Activated naive CD4-positive, alpha-beta T cell (primary cell): Measurements from ENCODE around the gene CCDC149.

Experiments used
- DNase-seq, 4 experiments: peaks; one replicate each; lab custom pipeline; 2025; lab: John Stamatoyannopoulos, UW

The CCDC149 gene

DNA sequence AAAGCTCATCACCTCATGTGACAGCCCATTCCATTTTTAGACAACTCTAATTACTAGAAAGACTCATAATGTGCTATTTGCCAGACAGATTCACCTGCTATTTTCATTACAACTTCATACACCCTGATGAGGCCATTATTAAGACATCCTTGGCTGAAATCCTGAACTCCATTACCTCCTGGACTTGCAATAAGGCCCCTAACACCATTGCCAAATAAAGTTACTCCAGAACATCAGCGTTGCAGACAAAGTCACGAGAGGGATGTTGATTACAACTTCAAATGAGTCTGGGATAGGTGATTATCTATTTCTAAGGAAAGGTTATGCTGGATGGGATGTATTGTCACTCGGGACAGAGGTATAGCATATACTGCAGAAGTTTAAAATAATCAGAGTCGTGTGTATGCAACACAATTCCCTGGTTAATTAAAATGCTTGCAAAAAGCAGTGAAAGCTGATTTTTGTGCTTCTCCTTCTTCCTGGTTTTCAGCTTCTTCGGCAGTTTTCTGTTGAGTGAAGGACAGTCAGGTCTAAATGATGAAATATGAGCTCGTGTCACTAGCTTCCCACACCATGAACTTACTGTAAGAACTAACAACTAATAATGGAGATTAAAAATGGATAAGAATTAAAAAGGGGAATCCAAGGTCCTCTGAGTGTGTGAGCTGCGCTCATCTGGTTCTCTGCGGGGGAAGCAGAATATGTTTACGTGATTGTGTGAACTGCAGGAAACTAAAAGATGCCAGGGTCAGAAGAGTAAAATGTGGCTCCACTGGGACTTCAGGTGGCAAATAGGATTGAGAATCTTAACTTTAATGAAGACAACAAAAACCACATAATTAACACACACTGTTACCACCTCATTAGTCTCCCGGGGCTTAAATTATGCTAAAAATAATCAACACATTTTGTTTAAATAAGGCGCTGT is 135.0 kb downstream of the CCDC149 start:
- no peak for DNase-seq

DNA sequence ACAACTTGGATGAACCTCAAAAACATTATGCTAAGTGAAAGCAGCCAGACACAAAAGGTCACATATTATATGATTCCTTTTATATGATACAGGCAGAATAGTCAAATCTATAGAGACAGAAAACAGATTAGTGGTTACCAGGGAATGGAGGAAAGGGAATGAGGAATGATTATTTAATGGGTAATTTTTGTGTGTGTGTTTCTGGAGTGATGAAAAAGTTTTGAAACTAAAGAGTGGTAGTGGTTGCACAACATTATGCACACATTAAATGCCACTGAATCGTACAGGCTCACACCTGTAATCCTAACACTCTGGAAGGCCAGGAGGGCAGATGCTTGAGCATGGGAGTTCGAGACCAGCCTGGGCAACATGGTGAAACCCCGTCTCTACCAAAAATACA is 137.1 kb downstream of the CCDC149 start:
- no peak for DNase-seq

DNA sequence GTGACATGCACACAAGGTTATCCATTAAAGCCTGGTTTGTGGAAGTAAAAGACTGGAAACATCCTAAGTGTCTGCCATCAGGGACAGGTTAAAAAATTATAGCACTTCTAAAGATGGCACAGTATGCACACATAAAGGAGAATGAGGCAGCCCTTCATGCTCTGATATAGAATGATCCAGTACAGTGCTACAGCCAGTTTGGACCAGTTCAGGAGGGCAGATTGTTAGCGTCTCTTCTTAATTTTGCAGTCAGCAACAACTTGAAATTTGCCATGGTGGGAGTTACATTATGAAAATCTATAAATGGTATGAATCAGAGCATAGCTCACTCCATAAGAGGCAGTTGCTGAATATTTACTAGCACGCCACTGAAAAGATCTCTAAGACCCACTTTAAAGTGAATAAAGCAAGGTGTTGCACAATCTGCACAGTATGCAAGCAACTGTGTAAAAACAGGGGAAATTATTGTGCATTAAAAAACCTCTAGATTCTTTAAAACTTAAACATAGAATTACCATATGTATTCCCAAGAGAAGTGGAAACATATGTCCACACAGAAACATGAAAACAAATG is 137.7 kb downstream of the CCDC149 start:
- no peak for DNase-seq

DNA sequence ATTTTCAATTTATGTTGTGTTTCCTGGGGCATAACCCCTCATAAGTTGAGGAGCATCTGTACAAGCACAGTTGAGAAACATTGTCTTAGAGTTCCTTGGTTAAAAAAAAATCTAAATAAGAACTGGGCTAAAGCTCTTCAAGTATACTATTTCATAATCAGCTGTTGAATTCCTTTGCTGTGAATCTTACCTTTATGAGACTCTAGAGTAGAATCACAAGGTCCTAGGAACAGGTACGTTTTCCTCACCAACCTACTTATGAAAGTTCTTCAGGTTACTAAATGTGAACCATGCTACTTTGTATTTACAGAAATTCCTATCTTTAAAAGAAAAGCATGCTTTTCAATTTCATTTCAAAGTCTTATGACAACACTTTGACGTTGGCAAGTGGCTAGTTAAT is 138.4 kb downstream of the CCDC149 start:
- DNase-seq: no peak

DNA sequence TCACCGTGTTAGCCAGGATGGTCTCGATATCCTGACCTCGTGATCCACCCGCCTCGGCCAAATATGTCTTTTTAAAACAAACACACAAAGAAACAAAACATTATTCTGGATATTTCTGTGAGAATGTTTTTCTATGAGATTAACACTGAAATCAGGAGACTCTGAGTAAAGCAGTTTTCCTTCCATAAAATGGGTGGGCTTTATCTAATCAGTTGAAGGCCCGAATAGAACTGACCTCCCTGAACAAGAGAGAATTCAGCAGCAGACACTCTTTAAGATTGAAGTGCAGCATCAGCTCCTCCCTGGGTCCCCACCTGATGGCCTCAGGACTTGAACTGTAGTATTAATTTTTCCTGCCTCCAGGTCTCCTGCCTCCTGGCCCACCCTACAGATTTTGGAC is 139.9 kb downstream of the CCDC149 start:
- DNase-seq: no peak

DNA sequence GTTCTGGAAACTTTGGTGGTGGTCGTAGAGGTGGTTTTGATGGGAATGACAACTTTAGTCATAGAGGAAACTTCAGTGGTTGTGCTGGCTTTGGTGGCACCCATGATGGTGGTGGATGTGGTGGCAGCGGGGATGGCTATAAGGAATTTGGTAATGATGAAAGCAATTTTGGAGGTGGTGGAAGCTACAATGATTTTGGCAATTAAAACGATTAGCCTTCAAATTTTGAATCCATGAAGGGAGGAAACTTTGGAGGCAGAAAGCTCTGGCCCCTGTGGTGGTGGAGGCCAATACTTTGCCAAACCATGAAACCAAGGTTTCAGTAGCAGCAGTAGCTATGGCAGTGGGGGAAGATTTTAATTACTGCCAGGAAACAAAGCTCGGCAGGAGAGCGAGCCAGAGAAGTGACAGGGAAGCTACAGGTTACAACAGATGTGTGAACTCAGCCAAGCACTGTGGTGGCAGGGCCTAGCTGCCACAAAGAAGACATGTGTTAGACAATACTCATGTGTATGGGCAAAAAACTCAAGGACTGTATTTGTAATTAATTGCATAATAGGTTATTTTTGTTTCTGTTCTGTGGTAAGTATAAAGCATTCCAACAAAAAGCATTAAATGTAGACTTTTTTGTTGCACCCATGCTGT is 140.7 kb downstream of the CCDC149 start:
- no peak for DNase-seq

DNA sequence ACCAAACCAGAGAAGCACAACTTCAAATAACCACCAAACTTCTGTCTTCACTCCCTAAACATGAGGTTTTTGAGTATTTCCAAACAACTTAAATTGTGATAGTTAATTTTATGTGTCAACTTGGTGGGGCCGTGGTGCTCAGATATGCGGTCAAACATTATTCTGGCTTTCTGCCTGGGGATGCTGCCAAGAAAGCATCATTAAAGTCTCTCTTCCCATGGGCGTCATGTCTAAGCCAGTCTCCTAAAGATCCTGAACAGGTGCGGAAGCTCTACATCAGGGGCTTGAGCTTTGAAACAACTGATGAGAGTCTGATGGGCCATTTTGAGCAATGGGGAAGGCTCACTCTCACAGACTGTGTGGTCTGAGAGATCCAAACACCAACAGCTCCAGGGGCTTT is 141.6 kb downstream of the CCDC149 start:
- no peak for DNase-seq

DNA sequence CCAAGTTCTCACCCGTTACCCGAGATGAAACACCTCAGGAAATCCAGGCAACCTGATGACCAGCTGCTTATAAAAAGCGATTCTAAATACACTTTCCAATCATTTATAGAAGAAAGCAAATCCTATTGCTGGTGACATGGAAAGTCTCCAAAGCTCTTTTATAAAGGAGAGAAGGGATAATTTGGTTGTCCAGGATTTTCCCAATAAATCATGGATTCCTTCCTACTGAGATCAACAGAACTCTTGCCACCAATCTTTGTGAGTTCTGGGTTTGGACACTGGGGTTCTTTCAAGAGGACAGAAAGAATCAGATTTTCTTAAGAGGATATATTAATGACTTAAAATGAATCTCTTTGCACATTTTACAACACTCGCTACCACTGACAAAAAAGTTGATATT is 142.2 kb downstream of the CCDC149 start:
- DNase-seq: no peak

DNA sequence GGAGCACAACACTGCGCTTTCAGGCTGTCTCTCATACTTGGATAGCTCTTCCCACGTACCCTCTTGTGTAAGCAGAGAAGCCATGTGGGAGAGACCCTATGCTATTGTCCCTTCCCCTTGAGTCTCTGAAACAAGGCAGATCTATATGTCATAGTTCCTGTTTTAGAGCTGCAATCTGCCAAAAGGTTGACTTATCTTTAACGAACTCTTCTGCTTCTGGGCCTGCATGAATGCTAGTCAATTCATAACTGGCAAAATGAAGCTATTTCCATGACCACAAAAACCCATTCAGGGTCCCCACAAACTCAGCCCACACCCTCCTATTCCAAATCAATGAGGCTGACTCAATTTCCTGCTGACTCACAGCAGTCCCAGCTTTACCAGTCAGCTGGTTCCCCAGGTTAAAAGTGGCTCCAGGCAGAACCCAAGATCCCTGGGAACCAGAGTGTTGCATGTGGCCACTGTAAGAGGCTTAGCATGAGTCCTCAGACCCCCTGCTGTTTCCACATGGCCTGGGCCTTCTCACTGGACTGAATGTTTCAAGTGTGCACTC is 142.7 kb downstream of the CCDC149 start:
- no peak for DNase-seq

DNA sequence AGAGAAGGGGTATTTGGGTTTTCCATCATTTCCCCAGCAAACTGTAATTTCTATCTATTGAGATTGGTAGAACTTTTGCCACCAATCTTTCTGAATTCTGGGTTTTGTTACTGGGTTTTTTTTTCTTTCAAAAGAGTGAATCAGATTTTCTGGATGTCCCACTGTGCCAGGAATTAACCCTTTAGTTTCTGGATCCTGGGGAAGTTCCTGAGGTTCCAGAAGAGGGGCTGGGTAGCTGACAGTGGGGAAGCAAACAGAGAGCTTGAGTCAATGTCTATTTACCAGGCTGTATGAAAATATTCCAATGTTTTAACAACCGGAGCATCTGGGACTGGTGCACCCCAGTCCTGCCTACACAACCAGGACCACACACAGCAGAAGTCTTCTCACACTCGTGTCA is 143.3 kb downstream of the CCDC149 start:
- DNase-seq: no peak

DNA sequence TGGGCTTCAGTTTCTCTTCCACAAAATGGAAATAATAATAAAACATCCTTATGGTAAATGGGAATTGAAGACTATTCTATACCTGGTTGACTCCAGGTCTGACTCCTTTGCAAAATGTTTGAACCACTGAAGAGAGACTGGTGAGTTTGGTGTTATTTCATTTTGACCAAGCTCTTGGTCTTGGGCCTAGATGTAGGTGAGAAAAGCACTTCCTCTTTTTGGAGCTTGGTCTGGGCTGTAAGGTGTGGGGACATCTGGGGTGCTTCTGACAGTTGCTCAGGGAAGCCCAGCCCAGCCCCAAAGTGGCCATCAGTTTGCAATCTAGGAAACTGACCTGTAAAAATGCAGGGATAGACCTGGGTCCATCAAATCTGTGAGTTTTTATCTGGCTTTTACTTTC is 144.2 kb downstream of the CCDC149 start:
- DNase-seq: no peak

DNA sequence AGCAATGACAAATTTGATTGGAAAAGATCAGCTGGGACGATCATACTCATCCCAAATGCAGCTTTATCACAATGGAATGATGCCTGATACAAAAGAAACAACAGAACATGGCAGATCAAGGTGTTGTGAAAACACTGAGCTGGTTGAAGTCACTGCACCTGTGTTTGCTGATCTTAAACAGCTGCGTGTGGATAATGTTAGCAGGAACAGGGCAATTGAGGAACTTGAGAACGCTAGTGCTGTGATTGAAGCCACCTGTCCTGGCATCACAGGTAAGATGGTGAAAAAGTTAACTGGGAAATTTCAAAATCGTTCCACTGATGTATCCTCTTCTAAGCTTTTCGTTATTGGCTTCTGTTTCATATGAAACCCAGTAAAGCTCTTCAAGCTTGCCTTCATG is 144.8 kb downstream of the CCDC149 start:
- DNase-seq: no peak

DNA sequence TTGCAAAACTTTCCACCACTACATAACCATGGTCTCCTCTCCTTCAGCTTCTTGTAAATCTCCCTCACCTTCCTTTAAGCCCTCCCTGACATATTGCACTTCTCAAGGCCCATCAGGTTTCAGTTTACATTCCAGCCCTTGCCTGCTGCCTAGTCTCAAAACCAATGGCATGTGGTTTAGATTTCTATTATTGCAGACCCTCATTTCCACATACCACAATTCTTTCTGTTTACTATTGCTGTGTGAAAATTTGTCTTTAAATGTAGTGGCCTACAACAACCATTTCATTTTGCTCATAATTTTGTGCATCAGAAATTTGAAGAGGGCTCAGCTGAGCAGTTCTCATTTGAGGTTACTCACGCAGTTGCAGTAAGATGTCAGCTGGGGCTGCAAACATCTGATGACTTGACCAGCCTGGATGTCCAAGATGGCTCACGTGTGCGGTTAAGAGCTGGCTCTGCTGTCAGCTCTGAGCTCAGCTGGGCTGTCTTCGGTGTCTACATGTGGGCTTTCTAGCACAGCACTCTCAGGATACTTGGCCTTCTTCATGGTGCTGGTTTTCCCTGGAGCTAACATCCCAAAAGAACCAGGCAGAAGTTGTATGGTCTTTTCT is 147.4 kb downstream of the CCDC149 start:
- DNase-seq: no peak

DNA sequence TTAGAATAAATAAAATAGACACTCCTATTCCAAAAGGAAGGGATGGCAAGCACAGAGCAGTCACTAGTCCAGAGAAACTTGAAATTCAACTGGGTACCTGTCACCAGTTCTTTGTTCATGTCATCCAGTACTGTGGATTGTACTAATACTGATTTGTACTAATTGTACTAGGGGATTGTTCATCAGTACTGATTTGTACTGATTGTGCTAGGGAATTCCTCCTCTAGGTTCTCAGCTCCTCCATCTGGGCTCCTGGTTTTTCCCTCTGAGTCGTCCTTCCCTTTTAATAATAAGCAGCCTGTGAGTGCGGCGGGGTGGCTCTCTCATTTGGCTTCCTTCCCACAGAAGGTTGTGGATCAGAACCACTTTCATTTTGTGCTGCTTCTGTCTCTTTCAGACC is 148.5 kb downstream of the CCDC149 start:
- DNase-seq: no peak

DNA sequence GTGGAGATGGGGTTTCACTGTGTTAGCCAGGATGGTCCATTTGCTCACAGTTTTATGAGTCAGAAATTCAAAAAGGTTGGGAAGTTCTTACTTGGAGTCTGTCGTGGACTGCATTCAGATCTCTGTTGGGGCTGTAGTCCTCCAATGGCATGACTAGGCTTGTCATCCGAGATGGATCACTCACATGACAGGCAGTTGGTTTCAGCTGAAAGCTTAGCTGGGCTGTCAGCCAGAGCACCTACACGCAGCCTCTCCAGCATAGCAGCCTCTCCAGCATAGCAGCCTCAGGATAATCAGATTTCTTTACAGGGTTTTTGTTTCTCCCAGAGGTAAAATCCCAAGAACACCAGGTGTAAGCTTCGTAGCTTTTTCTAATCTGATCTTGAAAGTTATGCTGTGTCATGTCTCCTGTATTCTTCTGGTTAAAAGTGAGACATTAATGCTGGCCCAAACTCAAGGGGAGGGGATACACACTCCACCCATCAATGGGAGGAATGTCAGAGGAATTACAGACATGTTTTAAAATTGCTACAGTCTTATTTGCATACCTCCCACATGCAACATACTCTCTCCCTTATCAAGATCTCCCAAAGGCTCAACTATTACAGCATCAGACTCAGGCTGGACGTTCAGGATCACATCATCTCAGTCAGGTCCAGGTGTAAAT is 149.1 kb downstream of the CCDC149 start:
- no peak for DNase-seq
